HEK293 (cell line): ENCODE measurements around the gene TRMT112.

Experiments
- CTCF ChIA-PET: fragments of 350-600 bp; formaldehyde crosslinking; extraction: SDS; loops from one replicate; lab custom pipeline; 2021; ENCODE audit warnings: antibody characterized with exemption; lab: Yijun Ruan, JAX
- POLR2A ChIA-PET: fragments of 300-600 bp; formaldehyde crosslinking; extraction: SDS; loops from one replicate; lab custom pipeline; 2020; ENCODE audit warnings: antibody characterized with exemption, inconsistent platforms; lab: Yijun Ruan, JAX
- H3K27ac ChIP-seq: fragments of 200-500 bp; sonication (Bioruptor generic); 2 replicates; pipeline ENCODE4 v1.5.1; 2014; ENCODE audit warnings: low read depth, low read length, control low read depth, inconsistent platforms; ENCODE audit errors: extremely low read depth
- H3K36me3 ChIP-seq, 2 experiments: fragments of 200-500 bp in 1 of 2; sonication (Bioruptor generic) in 1 of 2; 1 replicate in 1 of 2; 2 replicates in 1 of 2; pipeline ENCODE4 v1.5.1; 2014 to 2017; ENCODE audit warnings: inconsistent platforms in 2 of 2, low read length in 2 of 2; ENCODE audit not compliant: control insufficient read depth in 2 of 2, insufficient read depth in 1 of 2
- H3K4me1 ChIP-seq: fragments of 200-500 bp; sonication (Bioruptor generic); 2 replicates; pipeline ENCODE4 v1.5.1; 2014; ENCODE audit warnings: mild to moderate bottlenecking, low read length, inconsistent platforms; ENCODE audit not compliant: control insufficient read depth, insufficient read depth
- H3K4me3 ChIP-seq: 2 replicates; pipeline ENCODE4 v1.5.1; 2011; ENCODE audit warnings: low read depth, mild to moderate bottlenecking, control low read depth, low read length, moderate library complexity
- H3K9me3 ChIP-seq: fragments of 200-500 bp; sonication (Bioruptor generic); 2 replicates; pipeline ENCODE4 v1.5.1; 2014; ENCODE audit warnings: low read depth, low read length, inconsistent platforms; ENCODE audit not compliant: control insufficient read depth, insufficient read depth
- BCL11B ChIP-seq: fragments of 450-650 bp; formaldehyde crosslinking; IDR thresholded peaks from 2 replicates; pipeline ENCODE4 v1.5.1; 2016; ENCODE audit warnings: low read depth, missing biosample characterization, missing genetic modification characterization
- HOXA7 ChIP-seq: sonication (generic); formaldehyde crosslinking; IDR thresholded peaks from 2 replicates; pipeline ENCODE4 v1.8.1; 2022; ENCODE audit warnings: missing genetic modification reagents, borderline replicate concordance
- KLF8 ChIP-seq: fragments of 450-650 bp; formaldehyde crosslinking; IDR thresholded peaks from 2 replicates; pipeline ENCODE4 v1.5.1; 2016; ENCODE audit warnings: missing biosample characterization, missing genetic modification characterization
- SP2 ChIP-seq: fragments of 450-650 bp; formaldehyde crosslinking; IDR thresholded peaks from 2 replicates; pipeline ENCODE4 v1.5.1; 2016; ENCODE audit warnings: missing biosample characterization, missing genetic modification characterization
- YY1 ChIP-seq: fragments of 450-650 bp; formaldehyde crosslinking; IDR thresholded peaks from 2 replicates; pipeline ENCODE4 v1.5.1; 2018; ENCODE audit warnings: missing biosample characterization, missing genetic modification characterization
- YY2 ChIP-seq: fragments of 450-650 bp; formaldehyde crosslinking; IDR thresholded peaks from 2 replicates; pipeline ENCODE4 v1.5.1; 2016; ENCODE audit warnings: missing biosample characterization, missing genetic modification characterization
- ZBTB48 ChIP-seq: fragments of 450-650 bp; formaldehyde crosslinking; IDR thresholded peaks from 2 replicates; pipeline ENCODE4 v1.5.1; 2016; ENCODE audit warnings: missing biosample characterization, missing genetic modification characterization
- ZBTB7A ChIP-seq: fragments of 450-650 bp; formaldehyde crosslinking; IDR thresholded peaks from 2 replicates; pipeline ENCODE4 v1.5.1; 2016; ENCODE audit warnings: low read depth, missing biosample characterization, missing genetic modification characterization
- ZNF132 ChIP-seq: fragments of 450-650 bp; formaldehyde crosslinking; IDR thresholded peaks from 2 replicates; pipeline ENCODE4 v1.5.1; 2017; ENCODE audit warnings: missing biosample characterization, missing genetic modification characterization, borderline replicate concordance
- ZNF16 ChIP-seq: fragments of 450-650 bp; formaldehyde crosslinking; IDR thresholded peaks from 2 replicates; pipeline ENCODE4 v1.5.1; 2016; ENCODE audit warnings: low read depth, missing biosample characterization, missing genetic modification characterization
- ZNF174 ChIP-seq: fragments of 450-650 bp; formaldehyde crosslinking; IDR thresholded peaks from 2 replicates; pipeline ENCODE4 v1.5.0; 2017; ENCODE audit warnings: missing biosample characterization, mild to moderate bottlenecking, missing genetic modification characterization
- ZNF2 ChIP-seq: fragments of 450-650 bp; formaldehyde crosslinking; IDR thresholded peaks from 2 replicates; pipeline ENCODE4 v1.5.1; 2016; ENCODE audit warnings: missing biosample characterization, missing genetic modification characterization
- ZNF202 ChIP-seq: fragments of 450-650 bp; formaldehyde crosslinking; IDR thresholded peaks from 2 replicates; pipeline ENCODE4 v1.5.1; 2016; ENCODE audit warnings: missing biosample characterization, missing genetic modification characterization, borderline replicate concordance
- ZNF248 ChIP-seq: fragments of 450-650 bp; formaldehyde crosslinking; IDR thresholded peaks from 2 replicates; pipeline ENCODE4 v1.5.1; 2017; ENCODE audit warnings: missing biosample characterization, missing genetic modification characterization
- ZNF266 ChIP-seq: fragments of 450-650 bp; formaldehyde crosslinking; IDR thresholded peaks from 2 replicates; pipeline ENCODE4 v1.5.1; 2016; ENCODE audit warnings: missing biosample characterization, missing genetic modification characterization, low read depth
- ZNF280C ChIP-seq: fragments of 450-650 bp; formaldehyde crosslinking; IDR thresholded peaks from 2 replicates; pipeline ENCODE4 v1.5.1; 2016; ENCODE audit warnings: missing biosample characterization, missing genetic modification characterization
- ZNF423 ChIP-seq: fragments of 450-650 bp; formaldehyde crosslinking; IDR thresholded peaks from 2 replicates; pipeline ENCODE4 v1.5.1; 2016; ENCODE audit warnings: missing biosample characterization, missing genetic modification characterization
- ZNF560 ChIP-seq: fragments of 450-650 bp; formaldehyde crosslinking; IDR thresholded peaks from 2 replicates; pipeline ENCODE4 v1.5.1; 2017; ENCODE audit warnings: missing biosample characterization, missing genetic modification characterization, borderline replicate concordance
- ZNF571 ChIP-seq: fragments of 450-650 bp; formaldehyde crosslinking; IDR thresholded peaks from 2 replicates; pipeline ENCODE4 v1.5.0; 2017; ENCODE audit warnings: missing biosample characterization, missing genetic modification characterization
- ZNF585B ChIP-seq: fragments of 450-650 bp; formaldehyde crosslinking; IDR thresholded peaks from 2 replicates; pipeline ENCODE4 v1.5.1; 2016; ENCODE audit warnings: missing biosample characterization, missing genetic modification characterization
- ZNF629 ChIP-seq: fragments of 450-650 bp; formaldehyde crosslinking; IDR thresholded peaks from 2 replicates; pipeline ENCODE4 v1.5.1; 2017; ENCODE audit warnings: missing biosample characterization, missing genetic modification characterization
- ZNF645 ChIP-seq: fragments of 450-650 bp; formaldehyde crosslinking; IDR thresholded peaks from 2 replicates; pipeline ENCODE4; 2016; ENCODE audit warnings: missing biosample characterization, missing genetic modification characterization
- TF ChIP-seq, protein P1 (sequence below): fragments of 450-650 bp; formaldehyde crosslinking; IDR thresholded peaks from 2 replicates; pipeline ENCODE4 v1.5.1; 2016; ENCODE audit warnings: missing biosample characterization, missing genetic modification characterization
- TF ChIP-seq, protein P2 (sequence below): fragments of 450-650 bp; formaldehyde crosslinking; IDR thresholded peaks from 2 replicates; pipeline ENCODE4 v1.5.1; 2017; ENCODE audit warnings: missing biosample characterization, missing genetic modification characterization
- TF ChIP-seq, protein P3 (sequence below): fragments of 450-650 bp; formaldehyde crosslinking; IDR thresholded peaks from 2 replicates; pipeline ENCODE4 v1.5.1; 2016; ENCODE audit warnings: missing biosample characterization, missing genetic modification characterization, borderline replicate concordance

Gene TRMT112

DNA sequence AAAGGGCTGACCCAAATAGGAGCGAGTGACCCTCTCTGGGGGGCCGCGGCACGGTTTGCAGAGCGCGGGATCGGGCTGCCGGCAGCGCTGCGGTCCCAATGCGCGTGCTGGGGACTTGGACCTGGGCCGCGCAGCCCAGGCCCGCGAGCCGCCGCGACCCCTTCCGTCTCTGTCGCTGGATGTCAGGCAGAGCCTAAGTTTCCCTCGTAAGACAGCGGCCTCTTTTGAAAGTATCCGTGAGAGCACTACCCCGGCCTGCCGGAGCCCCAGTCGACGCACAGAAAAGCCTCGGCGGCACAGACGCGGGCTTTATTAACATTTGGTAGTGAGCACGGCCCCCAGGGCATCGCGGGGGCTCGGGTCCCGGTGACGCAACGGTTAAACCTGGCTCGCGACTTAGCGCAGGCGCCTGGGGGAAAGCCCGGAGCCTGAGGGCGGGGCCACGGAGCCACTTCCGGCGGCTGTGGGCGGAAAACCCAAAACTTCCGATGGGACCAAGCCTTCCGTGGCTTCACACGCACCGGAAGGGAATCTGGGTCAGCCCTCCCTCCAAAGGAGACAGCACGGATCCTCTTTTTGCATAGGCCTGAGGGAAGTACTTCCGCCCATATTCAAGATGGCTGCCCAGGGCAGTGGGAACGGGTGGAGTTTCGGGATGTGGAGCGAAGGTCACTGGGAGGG lies 47.7 kb downstream of the TRMT112 start:
- Histone ChIP-seq H3K36me3 (peaks cover 0 to 26% of the 10 kb centered on the region in 2 experiments; a peak in 1 of 3 replicates), H3K9me3 (no peaks in the 10 kb centered on the region), H3K4me1 (0 out of 2 replicates have a peak, but pooled peaks cover 2% of the 10 kb centered on the region), H3K27ac (peak overlapping the region; percentile 83), H3K4me3 (peak overlapping the region; percentile 70)
- POLR2A ChIA-PET, result interaction anchor here (0.8 to 7.0 kb wide), 12 partner anchors 12 to 85 kb away, joined by 3 to 96 read pairs (median 12); partner anchors contain the start of genes BAD, ESRRA, FKBP2 and GPR137
- CTCF ChIA-PET, result interaction anchor here (0.6 to 6.8 kb wide), 14 partner anchors 18 to 422 kb away, joined by 3 to 81 read pairs (median 4); partner anchors contain the start of genes CATSPERZ, ESRRA, NUDT22 and PLCB3
- TF ChIP-seq ZNF280C, result no peak
- peak; percentile 75 for TF ChIP-seq YY2 (tag by site-specific recombination)
- TF ChIP-seq ZNF585B, result peak; percentile 43; the same call in 1 of the 2 replicates
- TF ChIP-seq HOXA7 (CRISPR knock-in tag), result no peak
- no peak for TF ChIP-seq ZNF16 (tag by site-specific recombination)
- TF ChIP-seq ZNF423, result no peak
- TF ChIP-seq, protein P1, sequence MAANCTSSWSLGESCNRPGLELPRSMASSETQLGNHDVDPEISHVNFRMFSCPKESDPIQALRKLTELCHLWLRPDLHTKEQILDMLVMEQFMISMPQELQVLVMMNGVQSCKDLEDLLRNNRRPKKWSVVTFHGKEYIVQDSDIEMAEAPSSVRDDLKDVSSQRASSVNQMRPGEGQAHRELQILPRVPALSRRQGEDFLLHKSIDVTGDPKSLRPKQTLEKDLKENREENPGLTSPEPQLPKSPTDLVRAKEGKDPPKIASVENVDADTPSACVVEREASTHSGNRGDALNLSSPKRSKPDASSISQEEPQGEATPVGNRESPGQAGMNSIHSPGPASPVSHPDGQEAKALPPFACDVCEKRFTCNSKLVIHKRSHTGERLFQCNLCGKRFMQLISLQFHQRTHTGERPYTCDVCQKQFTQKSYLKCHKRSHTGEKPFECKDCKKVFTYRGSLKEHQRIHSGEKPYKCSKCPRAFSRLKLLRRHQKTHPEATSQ, result no peak
- no peak for TF ChIP-seq ZNF132 (tag by site-specific recombination)
- peak; percentile 97 for TF ChIP-seq SP2
- peak; percentile 96 for TF ChIP-seq KLF8
- no peak for TF ChIP-seq ZBTB48 (tag by site-specific recombination)
- TF ChIP-seq, protein P2, sequence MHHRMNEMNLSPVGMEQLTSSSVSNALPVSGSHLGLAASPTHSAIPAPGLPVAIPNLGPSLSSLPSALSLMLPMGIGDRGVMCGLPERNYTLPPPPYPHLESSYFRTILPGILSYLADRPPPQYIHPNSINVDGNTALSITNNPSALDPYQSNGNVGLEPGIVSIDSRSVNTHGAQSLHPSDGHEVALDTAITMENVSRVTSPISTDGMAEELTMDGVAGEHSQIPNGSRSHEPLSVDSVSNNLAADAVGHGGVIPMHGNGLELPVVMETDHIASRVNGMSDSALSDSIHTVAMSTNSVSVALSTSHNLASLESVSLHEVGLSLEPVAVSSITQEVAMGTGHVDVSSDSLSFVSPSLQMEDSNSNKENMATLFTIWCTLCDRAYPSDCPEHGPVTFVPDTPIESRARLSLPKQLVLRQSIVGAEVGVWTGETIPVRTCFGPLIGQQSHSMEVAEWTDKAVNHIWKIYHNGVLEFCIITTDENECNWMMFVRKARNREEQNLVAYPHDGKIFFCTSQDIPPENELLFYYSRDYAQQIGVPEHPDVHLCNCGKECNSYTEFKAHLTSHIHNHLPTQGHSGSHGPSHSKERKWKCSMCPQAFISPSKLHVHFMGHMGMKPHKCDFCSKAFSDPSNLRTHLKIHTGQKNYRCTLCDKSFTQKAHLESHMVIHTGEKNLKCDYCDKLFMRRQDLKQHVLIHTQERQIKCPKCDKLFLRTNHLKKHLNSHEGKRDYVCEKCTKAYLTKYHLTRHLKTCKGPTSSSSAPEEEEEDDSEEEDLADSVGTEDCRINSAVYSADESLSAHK, result no peak
- no peak for TF ChIP-seq ZNF266 (tag by site-specific recombination)
- no peak for TF ChIP-seq ZNF248
- TF ChIP-seq ZNF174, result no peak
- no peak for TF ChIP-seq ZBTB7A
- no peak for TF ChIP-seq ZNF571 (tag by site-specific recombination)
- peak; percentile 97 for TF ChIP-seq YY1 (tag by site-specific recombination)
- TF ChIP-seq, protein P3, sequence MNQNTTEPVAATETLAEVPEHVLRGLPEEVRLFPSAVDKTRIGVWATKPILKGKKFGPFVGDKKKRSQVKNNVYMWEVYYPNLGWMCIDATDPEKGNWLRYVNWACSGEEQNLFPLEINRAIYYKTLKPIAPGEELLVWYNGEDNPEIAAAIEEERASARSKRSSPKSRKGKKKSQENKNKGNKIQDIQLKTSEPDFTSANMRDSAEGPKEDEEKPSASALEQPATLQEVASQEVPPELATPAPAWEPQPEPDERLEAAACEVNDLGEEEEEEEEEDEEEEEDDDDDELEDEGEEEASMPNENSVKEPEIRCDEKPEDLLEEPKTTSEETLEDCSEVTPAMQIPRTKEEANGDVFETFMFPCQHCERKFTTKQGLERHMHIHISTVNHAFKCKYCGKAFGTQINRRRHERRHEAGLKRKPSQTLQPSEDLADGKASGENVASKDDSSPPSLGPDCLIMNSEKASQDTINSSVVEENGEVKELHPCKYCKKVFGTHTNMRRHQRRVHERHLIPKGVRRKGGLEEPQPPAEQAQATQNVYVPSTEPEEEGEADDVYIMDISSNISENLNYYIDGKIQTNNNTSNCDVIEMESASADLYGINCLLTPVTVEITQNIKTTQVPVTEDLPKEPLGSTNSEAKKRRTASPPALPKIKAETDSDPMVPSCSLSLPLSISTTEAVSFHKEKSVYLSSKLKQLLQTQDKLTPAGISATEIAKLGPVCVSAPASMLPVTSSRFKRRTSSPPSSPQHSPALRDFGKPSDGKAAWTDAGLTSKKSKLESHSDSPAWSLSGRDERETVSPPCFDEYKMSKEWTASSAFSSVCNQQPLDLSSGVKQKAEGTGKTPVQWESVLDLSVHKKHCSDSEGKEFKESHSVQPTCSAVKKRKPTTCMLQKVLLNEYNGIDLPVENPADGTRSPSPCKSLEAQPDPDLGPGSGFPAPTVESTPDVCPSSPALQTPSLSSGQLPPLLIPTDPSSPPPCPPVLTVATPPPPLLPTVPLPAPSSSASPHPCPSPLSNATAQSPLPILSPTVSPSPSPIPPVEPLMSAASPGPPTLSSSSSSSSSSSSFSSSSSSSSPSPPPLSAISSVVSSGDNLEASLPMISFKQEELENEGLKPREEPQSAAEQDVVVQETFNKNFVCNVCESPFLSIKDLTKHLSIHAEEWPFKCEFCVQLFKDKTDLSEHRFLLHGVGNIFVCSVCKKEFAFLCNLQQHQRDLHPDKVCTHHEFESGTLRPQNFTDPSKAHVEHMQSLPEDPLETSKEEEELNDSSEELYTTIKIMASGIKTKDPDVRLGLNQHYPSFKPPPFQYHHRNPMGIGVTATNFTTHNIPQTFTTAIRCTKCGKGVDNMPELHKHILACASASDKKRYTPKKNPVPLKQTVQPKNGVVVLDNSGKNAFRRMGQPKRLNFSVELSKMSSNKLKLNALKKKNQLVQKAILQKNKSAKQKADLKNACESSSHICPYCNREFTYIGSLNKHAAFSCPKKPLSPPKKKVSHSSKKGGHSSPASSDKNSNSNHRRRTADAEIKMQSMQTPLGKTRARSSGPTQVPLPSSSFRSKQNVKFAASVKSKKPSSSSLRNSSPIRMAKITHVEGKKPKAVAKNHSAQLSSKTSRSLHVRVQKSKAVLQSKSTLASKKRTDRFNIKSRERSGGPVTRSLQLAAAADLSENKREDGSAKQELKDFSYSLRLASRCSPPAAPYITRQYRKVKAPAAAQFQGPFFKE, result no peak
- TF ChIP-seq ZNF560 (tag by site-specific recombination), result no peak
- no peak for TF ChIP-seq BCL11B (tag by site-specific recombination)
- TF ChIP-seq ZNF645 (tag by site-specific recombination), result no peak
- no peak for TF ChIP-seq ZNF202 (tag by site-specific recombination)
- TF ChIP-seq ZNF2, result no peak
- peak; percentile 85 for TF ChIP-seq ZNF629 (tag by site-specific recombination)
